Stomach (tissue), 9 donors: ENCODE results near the gene MSN. TPM values are rescaled to one million over a fixed set of nuclear protein-coding genes. Genes with fewer than 3 reads are reported as not detected.

ENCODE experiments used
- DNase-seq, 2 donors: peaks; one replicate each; pipeline versions ENCODE4 v3.0.0 to v3.0.0-alpha.2; 2013 to 2019
- H3K27ac ChIP-seq, 5 donors: fragments of 200-600 bp in 4 of 5; sonication (generic) in 4 of 5; one replicate each; pipeline ENCODE4 v1.5.1; 2013 to 2019; ENCODE audit warnings: mild to moderate bottlenecking in 1 of 5, moderate library complexity in 1 of 5
- H3K27me3 ChIP-seq, 3 donors: fragments of 200-600 bp; sonication (generic); one replicate each; pipeline ENCODE4 v1.5.1; 2017 to 2019; ENCODE audit warnings: mixed run types in 1 of 3
- H3K36me3 ChIP-seq, 4 donors: fragments of 200-600 bp; sonication (generic); 1 replicate in 3 of 4; 2 replicates in 1 of 4; pipeline ENCODE4 v1.5.1; 2016 to 2019
- H3K4me1 ChIP-seq, 4 donors: fragments of 200-600 bp; sonication (generic); one replicate each; pipeline ENCODE4 v1.5.1; 2016 to 2019
- H3K4me3 ChIP-seq, 4 donors: fragments of 200-600 bp; sonication (generic) in 3 of 4; one replicate each; pipeline ENCODE4 v1.5.1; 2016 to 2019; ENCODE audit warnings: mild to moderate bottlenecking in 1 of 4
- H3K9me3 ChIP-seq, 4 donors: fragments of 200-600 bp; sonication (generic); one replicate each; pipeline ENCODE4 v1.5.1; 2016 to 2019
- EP300 ChIP-seq: sonication (generic); formaldehyde crosslinking; IDR thresholded peaks from one replicate; pipeline ENCODE4 v1.6.1; 2017; ENCODE audit warnings: antibody characterized with exemption
- POLR2A ChIP-seq, 4 donors: fragments of 450-650 bp; IDR thresholded peaks; one replicate each; pipeline ENCODE4 v1.6.1; 2016; ENCODE audit warnings: antibody characterized with exemption in 4 of 4, control low read depth in 2 of 4, mild to moderate bottlenecking in 1 of 4, moderate library complexity in 1 of 4
- POLR2AphosphoS5 ChIP-seq, 3 donors: sonication (generic); formaldehyde crosslinking; IDR thresholded peaks; one replicate each; pipeline ENCODE4 v1.6.1; 2016; ENCODE audit warnings: antibody characterized with exemption in 3 of 3
- WGBS, 5 donors: extraction: QIAGEN DNeasy Blood & Tissue Kit in 3 of 5; methylation state at CpG; one replicate each; pipeline versions ENCODE4 v1.1.5 to v1.1.7; 2013 to 2018; 5-methylcytosine and 5-hydroxymethylcytosine counted together
- intact Hi-C: fragments of 100-400 bp; cut with DNase I; formaldehyde crosslinking; loops from one replicate; pipeline ENCODE4 v1.15.1; 2023; ENCODE audit warnings: low total_unique reads
- polyA plus RNA-seq, 3 donors: library from polyadenylated mRNA; stranded (reverse); fragments of 200-250 nt; gene quantifications; one replicate each; pipeline ENCODE4 v1.2.3, GENCODE V29; 2013
- total RNA-seq, 5 donors: library from RNA; depleted of rRNA; stranded (reverse); fragments of >200 nt; gene quantifications; one replicate each; pipeline versions ENCODE4 v1.1.0 to v1.2.3, GENCODE V29; 2014 to 2016
- TF ChIP-seq, protein P1 (sequence below), 7 experiments: fragments of 450-650 bp in 4 of 7; fragments of 200-600 bp in 3 of 7; sonication (generic) in 3 of 7; IDR thresholded peaks; one replicate each; pipeline ENCODE4 v1.5.1; 2016 to 2019; ENCODE audit warnings: antibody characterized with exemption in 7 of 7, control low read depth in 2 of 7, mild to moderate bottlenecking in 1 of 7
- donor health status: healthy with polysubstance abuse.
- donor health status: Bipolar disorder and iron deficiency.
- donor health status: healthy.

Gene MSN
- total and polyA plus RNA-seq, 8 donors: 50.0 to 90.2 (median 73.1) TPM

GRCh38 chrX:65702956-65703355 lies 35.5 kb downstream of the MSN start:
- no peak overlapping the region for H3K4me3 ChIP-seq
- H3K4me1 ChIP-seq: peaks cover 4 to 79% (median 42%) of the 10 kb centered on the region in 4 donors
- 62 to 86% (median 72%) methylated on average over 2 of the region's 2 CpGs for WGBS, 5 donors
- DNase-seq: no peak
- no peaks in the 10 kb centered on the region for H3K27me3 ChIP-seq
- peak overlapping the region in 4 of 5 donors; percentile 63 to 79 (median 70) for H3K27ac ChIP-seq
- H3K36me3 ChIP-seq: no peaks in the 10 kb centered on the region
- TF ChIP-seq POLR2A (IDR thresholded peaks at IDR 0.05): no peak
- TF ChIP-seq, protein P1, sequence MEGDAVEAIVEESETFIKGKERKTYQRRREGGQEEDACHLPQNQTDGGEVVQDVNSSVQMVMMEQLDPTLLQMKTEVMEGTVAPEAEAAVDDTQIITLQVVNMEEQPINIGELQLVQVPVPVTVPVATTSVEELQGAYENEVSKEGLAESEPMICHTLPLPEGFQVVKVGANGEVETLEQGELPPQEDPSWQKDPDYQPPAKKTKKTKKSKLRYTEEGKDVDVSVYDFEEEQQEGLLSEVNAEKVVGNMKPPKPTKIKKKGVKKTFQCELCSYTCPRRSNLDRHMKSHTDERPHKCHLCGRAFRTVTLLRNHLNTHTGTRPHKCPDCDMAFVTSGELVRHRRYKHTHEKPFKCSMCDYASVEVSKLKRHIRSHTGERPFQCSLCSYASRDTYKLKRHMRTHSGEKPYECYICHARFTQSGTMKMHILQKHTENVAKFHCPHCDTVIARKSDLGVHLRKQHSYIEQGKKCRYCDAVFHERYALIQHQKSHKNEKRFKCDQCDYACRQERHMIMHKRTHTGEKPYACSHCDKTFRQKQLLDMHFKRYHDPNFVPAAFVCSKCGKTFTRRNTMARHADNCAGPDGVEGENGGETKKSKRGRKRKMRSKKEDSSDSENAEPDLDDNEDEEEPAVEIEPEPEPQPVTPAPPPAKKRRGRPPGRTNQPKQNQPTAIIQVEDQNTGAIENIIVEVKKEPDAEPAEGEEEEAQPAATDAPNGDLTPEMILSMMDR (IDR thresholded peaks at IDR 0.05): no peak
- no peak for TF ChIP-seq POLR2AphosphoS5 (IDR thresholded peaks at IDR 0.05)
- no peak for TF ChIP-seq EP300
- no peaks in the 10 kb centered on the region for H3K9me3 ChIP-seq
- intact Hi-C loops: no loop called here

- Histone ChIP-seq H3K36me3 (no peaks in the 10 kb centered on the region), H3K27ac (peak overlapping the region in 4 of 5 donors; percentile 63 to 79 (median 70)), H3K27me3 (no peaks in the 10 kb centered on the region), H3K9me3 (peaks cover 0 to 5% (median 0%) of the 10 kb centered on the region in 4 donors), H3K4me1 (peaks cover 4 to 56% (median 33%) of the 10 kb centered on the region in 4 donors), H3K4me3 (no peak overlapping the region)
- WGBS, 5 donors: 62 to 81% (median 66%) methylated on average over 5 of the region's 5 CpGs
- no peak for TF ChIP-seq POLR2A (IDR thresholded peaks at IDR 0.05)
- TF ChIP-seq, protein P1 (IDR thresholded peaks at IDR 0.05): no peak
- TF ChIP-seq POLR2AphosphoS5 (IDR thresholded peaks at IDR 0.05): no peak
- no peak for TF ChIP-seq EP300
- no peak for DNase-seq
- intact Hi-C loops: no loop called here
These were observed 38.0 kb downstream of the MSN start for GRCh38 chrX:65705439-65705838.

GRCh38 chrX:65706041-65706828 lies 38.8 kb downstream of the MSN start:
- Histone ChIP-seq H3K27me3 (no peaks in the 10 kb centered on the region), H3K27ac (peak overlapping the region; percentile 5 to 79 (median 63)), H3K4me1 (peaks cover 4 to 50% (median 31%) of the 10 kb centered on the region in 4 donors), H3K36me3 (no peaks in the 10 kb centered on the region), H3K9me3 (peaks cover 0 to 5% (median 0%) of the 10 kb centered on the region in 4 donors), H3K4me3 (no peak overlapping the region)
- intact Hi-C loops: no loop called here
- DNase-seq: peak in 1 of 2 donors; percentile 24
- 39 to 58% (median 45%) methylated on average over 3 to 5 of the region's 5 CpGs for WGBS, 5 donors
- no peak for TF ChIP-seq POLR2AphosphoS5 (IDR thresholded peaks at IDR 0.05)
- TF ChIP-seq EP300: no peak
- TF ChIP-seq POLR2A (IDR thresholded peaks at IDR 0.05): no peak
- TF ChIP-seq, protein P1 (IDR thresholded peaks at IDR 0.05): no peak

GRCh38 chrX:65707151-65707550 lies 39.7 kb downstream of the MSN start:
- 42 to 63% (median 45%) methylated on average over 2 of the region's 2 CpGs for WGBS, 5 donors
- DNase-seq: no peak
- TF ChIP-seq POLR2AphosphoS5 (IDR thresholded peaks at IDR 0.05) (no peak), EP300 (no peak), POLR2A (IDR thresholded peaks at IDR 0.05) (no peak)
- TF ChIP-seq, protein P1 (IDR thresholded peaks at IDR 0.05): no peak
- peaks cover 0 to 5% (median 0%) of the 10 kb centered on the region in 4 donors for H3K9me3 ChIP-seq
- intact Hi-C loops: no loop called here
- peaks cover 4 to 49% (median 29%) of the 10 kb centered on the region in 4 donors for H3K4me1 ChIP-seq
- H3K27ac ChIP-seq: peak overlapping the region in 4 of 5 donors; percentile 63 to 79 (median 70)
- H3K4me3 ChIP-seq: no peak overlapping the region
- no peaks in the 10 kb centered on the region for H3K36me3 ChIP-seq
- no peaks in the 10 kb centered on the region for H3K27me3 ChIP-seq
